Cardiac fibroblast (primary cell): ENCODE results near the gene COL18A1.

Experiments used
- DNase-seq, 2 donors: peaks; one replicate each; pipeline versions ENCODE4 v3.0.0 to v3.0.0-alpha.2; 2010; ENCODE audit warnings: low read depth in 2 of 2
- H3K4me3 ChIP-seq, 2 donors: replicated peaks in 1 of 2; 1 replicate in 1 of 2; 2 replicates in 1 of 2; pipeline ENCODE4 v1.5.1; 2011; ENCODE audit warnings: low read depth in 2 of 2, low read length in 2 of 2, mild to moderate bottlenecking in 2 of 2, moderate library complexity in 1 of 2
- TF ChIP-seq, protein P1 (sequence below): IDR thresholded peaks from one replicate; pipeline ENCODE4 v1.5.1; 2011; ENCODE audit warnings: low read depth, mild to moderate bottlenecking, low read length, inconsistent platforms

The COL18A1 gene

DNA sequence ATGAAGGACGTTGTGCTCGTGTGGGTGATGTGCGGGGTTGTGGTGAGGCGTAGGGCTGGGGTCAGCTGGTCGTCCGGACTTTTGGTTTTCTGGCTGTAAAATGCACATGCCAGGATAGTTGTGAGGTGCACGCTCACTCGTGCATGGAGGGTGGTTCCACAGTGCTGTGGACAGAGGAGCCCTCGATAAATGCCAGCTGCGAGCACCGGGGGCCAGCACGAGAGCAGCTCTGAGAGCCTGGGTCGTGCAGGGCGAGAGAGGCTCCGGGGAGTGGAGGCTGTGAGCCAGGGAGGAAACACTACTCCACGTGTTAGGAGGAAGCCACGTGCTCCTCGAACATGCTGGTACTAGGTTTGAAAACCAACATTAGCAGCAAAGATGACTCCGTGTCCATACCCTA lies 39.4 kb downstream of the COL18A1 start:
- DNase-seq = no peak
- TF ChIP-seq, protein P1, sequence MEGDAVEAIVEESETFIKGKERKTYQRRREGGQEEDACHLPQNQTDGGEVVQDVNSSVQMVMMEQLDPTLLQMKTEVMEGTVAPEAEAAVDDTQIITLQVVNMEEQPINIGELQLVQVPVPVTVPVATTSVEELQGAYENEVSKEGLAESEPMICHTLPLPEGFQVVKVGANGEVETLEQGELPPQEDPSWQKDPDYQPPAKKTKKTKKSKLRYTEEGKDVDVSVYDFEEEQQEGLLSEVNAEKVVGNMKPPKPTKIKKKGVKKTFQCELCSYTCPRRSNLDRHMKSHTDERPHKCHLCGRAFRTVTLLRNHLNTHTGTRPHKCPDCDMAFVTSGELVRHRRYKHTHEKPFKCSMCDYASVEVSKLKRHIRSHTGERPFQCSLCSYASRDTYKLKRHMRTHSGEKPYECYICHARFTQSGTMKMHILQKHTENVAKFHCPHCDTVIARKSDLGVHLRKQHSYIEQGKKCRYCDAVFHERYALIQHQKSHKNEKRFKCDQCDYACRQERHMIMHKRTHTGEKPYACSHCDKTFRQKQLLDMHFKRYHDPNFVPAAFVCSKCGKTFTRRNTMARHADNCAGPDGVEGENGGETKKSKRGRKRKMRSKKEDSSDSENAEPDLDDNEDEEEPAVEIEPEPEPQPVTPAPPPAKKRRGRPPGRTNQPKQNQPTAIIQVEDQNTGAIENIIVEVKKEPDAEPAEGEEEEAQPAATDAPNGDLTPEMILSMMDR = no peak
- H3K4me3 ChIP-seq = no peak overlapping the region

DNA sequence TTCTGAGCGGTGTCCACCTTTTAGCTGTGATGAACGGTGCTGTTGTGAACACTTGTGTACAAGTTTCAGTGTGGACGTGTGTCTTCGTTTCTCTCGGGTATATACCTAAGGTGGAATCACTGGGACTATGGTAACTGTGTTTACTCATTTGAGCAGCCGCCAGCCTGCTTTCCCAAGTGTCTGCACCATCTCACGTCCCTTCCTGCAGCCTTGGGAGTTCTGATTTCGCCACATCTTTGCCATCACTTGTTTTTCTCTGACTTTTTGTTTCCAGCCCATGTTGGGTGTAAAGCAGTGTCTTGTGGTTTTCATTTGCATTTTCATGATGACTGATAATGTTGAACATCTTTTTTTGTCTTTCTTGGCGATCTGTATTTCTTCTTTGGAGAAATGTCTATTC lies 40.4 kb downstream of the COL18A1 start:
- H3K4me3 ChIP-seq = no peak overlapping the region
- no peak for DNase-seq
- TF ChIP-seq, protein P1 = no peak

DNA sequence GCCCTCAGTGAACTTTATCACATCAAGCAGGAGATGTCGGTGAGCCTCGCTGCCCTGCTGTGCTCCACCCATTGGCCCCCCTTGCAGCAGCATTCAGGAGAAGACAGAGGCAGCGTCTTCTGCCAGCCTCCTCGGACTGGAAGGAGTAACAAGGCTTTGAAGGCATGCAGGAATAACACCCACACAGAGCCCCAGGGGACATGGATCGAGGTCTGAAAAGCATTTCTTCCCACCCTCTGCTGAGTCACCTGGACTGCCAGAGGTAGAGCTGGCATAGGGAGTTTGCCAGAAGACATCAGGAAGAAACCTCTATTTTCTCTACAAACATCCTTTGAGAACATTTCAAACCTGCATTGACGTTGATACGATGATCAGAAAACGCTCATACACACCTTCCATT lies 42.9 kb downstream of the COL18A1 start:
- DNase-seq = peak in 1 of 2 donors; percentile 41
- TF ChIP-seq, protein P1 = no peak
- no peak overlapping the region for H3K4me3 ChIP-seq

DNA sequence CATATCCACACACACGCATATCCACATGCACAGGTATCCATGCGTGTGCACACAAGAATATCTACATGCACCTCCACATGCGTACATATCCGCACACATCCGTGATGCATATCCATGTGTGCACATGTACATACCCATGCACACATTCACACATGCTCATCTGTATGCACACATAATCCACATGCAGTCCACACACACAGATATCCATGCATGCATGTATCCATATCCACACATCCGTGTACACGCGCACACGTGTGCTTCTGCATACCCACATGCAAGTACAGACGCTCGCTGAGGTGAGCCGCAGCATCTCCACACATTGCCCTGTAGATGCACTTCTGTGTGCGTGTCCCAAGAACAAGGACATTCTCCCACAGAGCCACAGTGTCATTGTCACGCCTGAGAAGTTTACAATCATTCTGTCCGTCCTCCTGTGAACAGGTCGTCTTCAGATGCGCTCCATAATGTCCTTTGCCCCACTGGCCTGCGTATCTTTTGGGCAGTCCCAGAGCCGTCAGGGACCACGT lies 43.4 kb downstream of the COL18A1 start:
- no peak overlapping the region for H3K4me3 ChIP-seq
- TF ChIP-seq, protein P1 = no peak
- no peak for DNase-seq

DNA sequence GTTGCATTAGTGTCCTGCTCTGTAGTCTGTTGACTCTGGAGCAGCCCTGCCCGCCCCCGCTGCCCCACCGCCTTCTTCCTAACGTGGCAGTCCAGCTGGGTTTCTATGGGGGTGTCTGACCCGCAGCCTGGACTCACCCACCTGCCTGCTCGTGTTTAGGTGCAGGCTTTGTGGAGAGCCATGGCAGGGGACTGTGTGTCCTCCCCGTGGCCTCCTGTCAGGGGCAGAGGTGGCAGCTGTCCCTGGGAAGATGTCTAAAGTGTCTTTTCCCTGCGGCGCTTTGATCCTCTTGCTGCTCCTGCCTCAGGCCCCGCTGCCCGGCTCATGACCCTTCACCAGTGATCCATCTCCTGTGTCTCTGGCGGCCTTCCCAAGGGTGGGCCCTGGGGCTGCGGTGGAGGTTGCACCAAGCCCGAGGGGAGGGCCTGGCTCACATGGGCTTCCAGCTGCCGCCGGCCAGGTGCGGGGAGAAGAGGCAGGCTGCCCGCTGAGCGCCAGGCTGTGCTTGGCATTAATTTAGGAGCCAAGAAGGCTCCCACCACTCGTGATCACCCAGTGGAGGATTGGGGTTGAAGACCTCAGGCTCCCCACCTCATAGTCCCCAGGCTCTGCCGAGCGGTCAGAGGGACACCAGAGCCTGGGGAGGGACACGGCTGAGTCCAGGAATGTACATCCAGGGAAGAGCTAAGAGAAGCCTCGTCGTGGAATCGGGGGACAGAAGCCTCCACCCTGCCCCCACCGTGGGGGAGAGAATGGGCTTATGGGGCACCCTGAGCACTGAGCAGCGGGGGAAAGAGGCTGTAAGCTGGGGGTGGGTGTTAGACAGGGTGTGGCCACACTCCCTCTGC lies 44.1 kb downstream of the COL18A1 start:
- no peak for DNase-seq
- no peak overlapping the region for H3K4me3 ChIP-seq
- TF ChIP-seq, protein P1 = no peak

DNA sequence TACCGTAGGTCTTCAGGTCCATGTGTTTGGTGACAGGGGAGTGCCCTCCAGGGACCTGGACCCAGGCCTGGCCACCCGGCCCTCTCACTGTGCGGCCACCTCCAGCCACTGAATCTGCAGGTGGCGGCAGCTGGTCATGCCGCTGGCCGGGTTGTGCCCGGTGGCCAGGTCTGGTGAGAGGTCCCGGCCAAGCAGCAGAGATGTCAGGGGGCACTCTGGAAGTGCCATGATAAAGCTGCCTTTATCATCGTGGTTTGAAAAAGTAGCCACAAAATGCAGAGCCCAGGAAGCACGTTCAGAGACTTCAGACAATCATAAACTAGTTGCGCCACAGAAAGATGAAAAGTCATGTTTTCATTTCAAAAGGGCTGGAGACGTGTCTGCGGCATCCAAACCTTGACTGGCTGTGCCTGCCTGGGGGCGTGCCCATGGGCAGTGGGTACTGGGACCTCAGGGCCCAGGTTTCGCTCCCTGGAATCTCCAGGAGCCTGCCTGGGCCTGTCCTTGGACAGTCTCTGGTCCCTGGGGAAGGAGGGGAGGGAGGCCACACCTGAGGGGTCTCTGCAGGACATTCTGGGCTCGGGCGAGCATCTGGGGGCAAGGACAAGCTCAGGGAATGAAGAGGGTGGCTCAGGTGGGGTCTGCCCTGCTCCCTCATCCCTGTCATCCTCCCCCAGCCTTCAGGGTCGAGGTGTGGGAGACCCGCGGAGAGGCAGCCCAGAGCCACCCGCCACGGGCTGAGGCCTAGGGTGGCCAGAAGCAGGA lies 44.9 kb downstream of the COL18A1 start:
- TF ChIP-seq, protein P1 = no peak
- no peak overlapping the region for H3K4me3 ChIP-seq
- DNase-seq = no peak
